Measurements from ENCODE around the gene OR14A2. TPM values are rescaled to one million over a fixed set of nuclear protein-coding genes. Genes with fewer than 3 reads are reported as not detected.

OR14A2 gene
- total RNA-seq = not detected in 2 replicates

GRCh38 chr1:247748041-247748440, at the start of gene OR14A2:
TSS of gene OR14A2 (minus strand) at chr1:247748141.

DNA sequence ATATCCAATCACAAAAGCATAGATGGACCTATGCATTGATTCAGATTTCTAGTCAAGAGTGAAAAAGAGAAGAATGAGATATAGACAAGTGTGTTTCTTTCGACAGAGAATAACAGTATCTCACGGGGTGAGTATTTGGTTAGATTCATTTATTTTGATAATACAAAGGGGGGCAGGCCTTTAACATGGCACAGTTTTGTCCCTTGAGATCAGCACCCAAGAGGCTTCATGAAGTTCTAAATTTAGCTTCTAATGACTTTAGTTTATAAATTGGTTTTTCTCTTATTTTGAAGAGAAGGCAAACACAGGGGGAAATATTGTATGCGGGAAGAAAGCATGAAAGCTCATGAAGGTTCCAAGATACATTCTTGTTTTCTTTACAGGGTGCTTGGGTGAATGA, 12.5 kb upstream of the OR14A2 start, which contains the start of gene OR1C1:
Gene OR1C1 (minus strand): TSS at position 101 of the 400 bp plus-strand sequence. CDS start 2,150 bp downstream, outside the sequence.

DNA sequence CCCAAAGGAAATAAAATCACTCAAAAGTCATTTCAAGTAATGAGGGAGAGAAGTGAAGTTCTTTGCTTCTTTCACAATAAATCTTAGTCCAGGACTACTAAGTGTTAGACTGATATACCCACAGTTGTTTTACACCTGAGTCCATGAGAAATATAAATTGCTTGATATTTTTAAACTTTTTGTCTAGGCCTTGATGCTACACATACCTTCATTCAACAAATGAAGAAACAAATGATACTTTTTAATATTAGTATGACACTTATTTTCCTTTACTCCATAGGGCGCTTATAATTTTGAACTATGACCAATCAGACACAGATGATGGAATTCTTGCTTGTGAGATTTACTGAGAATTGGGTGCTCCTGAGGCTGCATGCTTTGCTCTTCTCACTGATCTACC, 9.6 kb downstream of the OR14A2 start, which contains the start of gene OR14K1:
Gene OR14K1 (plus strand): TSS at position 301 of the 400 bp plus-strand sequence. CDS start 0 bp downstream, at position 301.

GRCh38 chr1:247716546-247716945, 31.4 kb downstream of the OR14A2 start, which contains the start of gene OR6F1:
TSS of gene OR6F1 (minus strand) at chr1:247716646. CDS start at chr1:247712755, 3,891 bp downstream.

DNA sequence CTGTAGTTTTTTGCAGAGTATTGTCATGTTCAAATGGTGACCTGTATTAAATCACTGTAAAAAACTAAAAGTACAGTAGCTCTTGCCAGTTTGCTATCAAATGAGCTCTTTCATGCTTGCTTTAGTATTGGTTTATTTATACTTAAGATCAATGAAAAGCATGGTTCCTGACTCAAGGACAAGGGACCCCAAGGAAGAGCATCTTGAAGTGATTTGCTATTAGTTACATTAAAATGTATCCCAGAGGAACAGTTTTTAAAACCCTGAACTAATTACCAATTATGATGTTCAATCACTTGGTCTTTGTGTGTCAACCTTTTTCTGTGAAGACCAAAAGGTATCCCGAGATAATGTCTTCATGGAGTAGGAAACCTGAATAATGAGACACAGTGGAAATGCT, 68.3 kb downstream of the OR14A2 start, which contains the start of gene OR13G1:
Gene OR13G1 (minus strand): TSS at position 101 of the 400 bp plus-strand sequence. CDS start 6,698 bp downstream, outside the sequence.

Other genes starting within 250 kb of the OR14A2 start
- not detected in 2 replicates for gene OR2C3, start 211.7 kb downstream of the OR14A2 start, total RNA-seq
- gene GCSAML, start 199.0 kb downstream of the OR14A2 start, total RNA-seq = under 0.01 TPM in 1 of 2 replicates, not detected in the other
- not detected in 2 replicates for gene OR2G2, start 159.8 kb downstream of the OR14A2 start, total RNA-seq
- not detected in 2 replicates for gene OR2G3, start 142.6 kb downstream of the OR14A2 start, total RNA-seq
- not detected in 2 replicates for gene OR13G1, start 68.4 kb downstream of the OR14A2 start, total RNA-seq
- gene OR6F1, start 31.5 kb downstream of the OR14A2 start, total RNA-seq = not detected in 2 replicates
- not detected in 2 replicates for gene OR14K1, start 9.5 kb downstream of the OR14A2 start, total RNA-seq
- not detected in 2 replicates for gene OR1C1, start 12.4 kb upstream of the OR14A2 start, total RNA-seq
- gene OR14A16, start 76.0 kb upstream of the OR14A2 start, total RNA-seq = not detected in 2 replicates
- not detected in 2 replicates for gene OR11L1, start 93.8 kb upstream of the OR14A2 start, total RNA-seq
- gene TRIM58, start 109.0 kb upstream of the OR14A2 start, total RNA-seq = under 0.01 TPM in 1 of 2 replicates, not detected in the other
- gene OR2W3, start 147.4 kb upstream of the OR14A2 start, total RNA-seq = not detected in 2 replicates
- not detected in 2 replicates for gene OR2T8, start 172.1 kb upstream of the OR14A2 start, total RNA-seq
- gene OR2AJ1, start 176.7 kb upstream of the OR14A2 start, total RNA-seq = not detected in 2 replicates
- not detected in 2 replicates for gene OR2L8, start 200.7 kb upstream of the OR14A2 start, total RNA-seq
- not detected in 2 replicates for gene OR2AK2, start 217.1 kb upstream of the OR14A2 start, total RNA-seq